OCI-LY1 (cell line): ENCODE data around the gene GPR158.

Experiments
- H2AFZ ChIP-seq: fragments of 200-600 bp; sonication (generic), shearing (Covaris generic); 2 replicates; pipeline ENCODE4 v1.6.0; 2014; ENCODE audit warnings: antibody characterized with exemption, mild to moderate bottlenecking, low read length
- H3F3A ChIP-seq: fragments of 200-600 bp; sonication (generic), shearing (Covaris generic); 2 replicates; pipeline ENCODE4 v1.6.0; 2014; ENCODE audit warnings: mild to moderate bottlenecking, antibody characterized with exemption, low read length, moderate library complexity; ENCODE audit not compliant: insufficient read depth
- H3K27ac ChIP-seq: fragments of 200-600 bp; sonication (generic); 2 replicates; pipeline ENCODE4 v1.5.1; 2014; ENCODE audit warnings: low read length, mixed run types, mild to moderate bottlenecking, low read depth; ENCODE audit not compliant: poor library complexity, severe bottlenecking
- H3K27me3 ChIP-seq: fragments of 200-600 bp; sonication (generic); 2 replicates; pipeline ENCODE4 v1.6.0; 2014; ENCODE audit warnings: antibody characterized with exemption, mild to moderate bottlenecking, low read length, moderate library complexity; ENCODE audit not compliant: insufficient read depth
- H3K36me3 ChIP-seq: fragments of 200-600 bp; sonication (generic); 2 replicates; pipeline ENCODE4 v1.6.1; 2014; ENCODE audit warnings: mild to moderate bottlenecking, antibody characterized with exemption, low read length, moderate library complexity, mixed read lengths; ENCODE audit not compliant: insufficient read depth
- H3K4me1 ChIP-seq: fragments of 200-600 bp; sonication (generic); 2 replicates; pipeline ENCODE4 v1.5.1; 2014; ENCODE audit warnings: mild to moderate bottlenecking, low read length, moderate library complexity; ENCODE audit not compliant: insufficient read depth, severe bottlenecking
- H3K4me2 ChIP-seq: fragments of 200-600 bp; sonication (generic), shearing (Covaris generic); 2 replicates; pipeline ENCODE4 v1.6.1; 2014; ENCODE audit warnings: low read length
- H3K4me3 ChIP-seq: fragments of 200-600 bp; sonication (generic); 2 replicates; pipeline ENCODE4 v1.5.1; 2014; ENCODE audit warnings: low read length, low read depth, mild to moderate bottlenecking, mixed read lengths; ENCODE audit not compliant: poor library complexity, severe bottlenecking
- H3K79me2 ChIP-seq: fragments of 200-600 bp; shearing (Covaris generic); 2 replicates; pipeline ENCODE4 v1.6.1; 2016; ENCODE audit warnings: mixed run types, low read length, mixed read lengths; ENCODE audit not compliant: insufficient read depth
- H3K9ac ChIP-seq: fragments of 200-600 bp; sonication (generic), shearing (Covaris generic); 2 replicates; pipeline ENCODE4 v1.6.1; 2014; ENCODE audit warnings: mild to moderate bottlenecking, low read length, mixed read lengths
- H3K9me2 ChIP-seq: fragments of 200-600 bp; sonication (generic), shearing (Covaris generic); 2 replicates; pipeline ENCODE4 v1.6.1; 2014; ENCODE audit warnings: low read depth, mild to moderate bottlenecking, low read length, mixed read lengths
- H3K9me3 ChIP-seq: fragments of 200-600 bp; shearing (Covaris generic); 2 replicates; pipeline ENCODE4 v1.6.1; 2014; ENCODE audit warnings: low read length, mixed read lengths
- H4K20me1 ChIP-seq: fragments of 200-600 bp; sonication (generic), shearing (Covaris generic); 2 replicates; pipeline ENCODE4 v1.6.0; 2016; ENCODE audit warnings: mild to moderate bottlenecking, low read length; ENCODE audit not compliant: insufficient read depth
- CTCF ChIP-seq: fragments of 200-600 bp; sonication (generic), shearing (Covaris generic); IDR thresholded peaks from 2 replicates; pipeline ENCODE4 v1.5.1; 2017; ENCODE audit warnings: mild to moderate bottlenecking, antibody characterized with exemption, low read length, moderate library complexity, mixed read lengths
- EZH2 ChIP-seq: fragments of 200-600 bp; sonication (generic), shearing (Covaris generic); IDR thresholded peaks from 2 replicates; pipeline ENCODE4 v1.8.0; 2017; ENCODE audit warnings: borderline replicate concordance, mixed run types, mild to moderate bottlenecking, antibody characterized with exemption, low read length, moderate library complexity, mixed read lengths

Gene GPR158

GRCh38 chr10:25573316-25573715 is 398.5 kb downstream of the GPR158 start:
- Histone ChIP-seq H3K27me3 (no peaks in the 10 kb centered on the region), H3K9me2 (no peaks in the 10 kb centered on the region), H3K4me2 (no peak overlapping the region), H3K9ac (no peak overlapping the region), H3K36me3 (no peaks in the 10 kb centered on the region), H3K27ac (no peak overlapping the region), H3K9me3 (no peaks in the 10 kb centered on the region), H3K4me1 (no peaks in the 10 kb centered on the region), H3K79me2 (no peaks in the 10 kb centered on the region), H3K4me3 (no peak overlapping the region), H4K20me1 (no peaks in the 10 kb centered on the region), H3F3A (no peaks in the 10 kb centered on the region), H2AFZ (no peak overlapping the region)
- TF ChIP-seq EZH2 (no peak), CTCF (no peak)

- Histone ChIP-seq H3K9me2 (no peaks in the 10 kb centered on the region), H3F3A (no peaks in the 10 kb centered on the region), H3K9ac (no peak overlapping the region), H3K4me3 (no peak overlapping the region), H3K36me3 (no peaks in the 10 kb centered on the region), H3K27ac (no peak overlapping the region), H4K20me1 (no peaks in the 10 kb centered on the region), H2AFZ (no peak overlapping the region), H3K9me3 (no peaks in the 10 kb centered on the region), H3K27me3 (no peaks in the 10 kb centered on the region), H3K4me1 (no peaks in the 10 kb centered on the region), H3K79me2 (no peaks in the 10 kb centered on the region), H3K4me2 (no peak overlapping the region)
- TF ChIP-seq CTCF = no peak
- TF ChIP-seq EZH2 = no peak
These were observed 400.5 kb downstream of the GPR158 start for GRCh38 chr10:25575343-25575742.

GRCh38 chr10:25578061-25578460 is 403.3 kb downstream of the GPR158 start:
- no peak overlapping the region for H3K9ac ChIP-seq
- no peaks in the 10 kb centered on the region for H3K9me2 ChIP-seq
- H3K4me2 ChIP-seq = no peak overlapping the region
- H3K4me1 ChIP-seq = no peaks in the 10 kb centered on the region
- no peaks in the 10 kb centered on the region for H3K27me3 ChIP-seq
- no peaks in the 10 kb centered on the region for H3F3A ChIP-seq
- no peak overlapping the region for H2AFZ ChIP-seq
- no peaks in the 10 kb centered on the region for H3K79me2 ChIP-seq
- no peak overlapping the region for H3K4me3 ChIP-seq
- no peak overlapping the region for H3K27ac ChIP-seq
- no peaks in the 10 kb centered on the region for H3K36me3 ChIP-seq
- no peak for TF ChIP-seq CTCF
- TF ChIP-seq EZH2 = no peak
- H3K9me3 ChIP-seq = no peaks in the 10 kb centered on the region
- H4K20me1 ChIP-seq = no peaks in the 10 kb centered on the region
